ENCODE measurements around the gene LPA. TPM values are rescaled to one million over a fixed set of nuclear protein-coding genes. Genes with fewer than 3 reads are reported as not detected.

The LPA gene
- total and polyA plus RNA-seq, 2 of the 13 experiments (the other 11 are each of a cell fraction or from before 2014, with no cell fraction given) = not detected

DNA sequence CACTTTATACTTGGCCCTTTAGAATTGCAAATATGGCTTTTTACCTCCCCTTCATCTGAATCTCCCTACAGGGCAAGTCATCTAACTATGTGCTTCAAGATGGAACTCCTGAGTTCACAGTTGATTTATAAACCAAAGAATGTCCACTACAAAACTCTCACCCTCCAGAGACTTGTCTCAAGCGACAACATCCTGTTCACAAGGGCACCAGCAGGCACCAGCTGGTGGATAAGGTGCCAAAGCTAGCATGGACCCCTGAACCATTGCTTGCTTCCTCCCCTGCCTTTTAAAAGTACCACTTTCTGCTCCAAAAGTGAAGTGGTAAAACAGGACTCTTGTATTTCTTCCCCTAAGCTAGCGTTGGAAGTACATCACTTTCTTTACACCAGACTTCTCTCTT is 154.5 kb downstream of the LPA start (continued):
- TF ChIP-seq CEBPB (IDR thresholded peaks at IDR 0.05; ENCODE audit: borderline replicate concordance, low read depth, low read length) = no peak
- TF ChIP-seq, protein P1, sequence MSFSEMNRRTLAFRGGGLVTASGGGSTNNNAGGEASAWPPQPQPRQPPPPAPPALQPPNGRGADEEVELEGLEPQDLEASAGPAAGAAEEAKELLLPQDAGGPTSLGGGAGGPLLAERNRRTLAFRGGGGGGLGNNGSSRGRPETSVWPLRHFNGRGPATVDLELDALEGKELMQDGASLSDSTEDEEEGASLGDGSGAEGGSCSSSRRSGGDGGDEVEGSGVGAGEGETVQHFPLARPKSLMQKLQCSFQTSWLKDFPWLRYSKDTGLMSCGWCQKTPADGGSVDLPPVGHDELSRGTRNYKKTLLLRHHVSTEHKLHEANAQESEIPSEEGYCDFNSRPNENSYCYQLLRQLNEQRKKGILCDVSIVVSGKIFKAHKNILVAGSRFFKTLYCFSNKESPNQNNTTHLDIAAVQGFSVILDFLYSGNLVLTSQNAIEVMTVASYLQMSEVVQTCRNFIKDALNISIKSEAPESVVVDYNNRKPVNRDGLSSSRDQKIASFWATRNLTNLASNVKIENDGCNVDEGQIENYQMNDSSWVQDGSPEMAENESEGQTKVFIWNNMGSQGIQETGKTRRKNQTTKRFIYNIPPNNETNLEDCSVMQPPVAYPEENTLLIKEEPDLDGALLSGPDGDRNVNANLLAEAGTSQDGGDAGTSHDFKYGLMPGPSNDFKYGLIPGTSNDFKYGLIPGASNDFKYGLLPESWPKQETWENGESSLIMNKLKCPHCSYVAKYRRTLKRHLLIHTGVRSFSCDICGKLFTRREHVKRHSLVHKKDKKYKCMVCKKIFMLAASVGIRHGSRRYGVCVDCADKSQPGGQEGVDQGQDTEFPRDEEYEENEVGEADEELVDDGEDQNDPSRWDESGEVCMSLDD (CRISPR knock-in tag; IDR thresholded peaks at IDR 0.05; ENCODE audit: borderline replicate concordance) = no peak

DNA sequence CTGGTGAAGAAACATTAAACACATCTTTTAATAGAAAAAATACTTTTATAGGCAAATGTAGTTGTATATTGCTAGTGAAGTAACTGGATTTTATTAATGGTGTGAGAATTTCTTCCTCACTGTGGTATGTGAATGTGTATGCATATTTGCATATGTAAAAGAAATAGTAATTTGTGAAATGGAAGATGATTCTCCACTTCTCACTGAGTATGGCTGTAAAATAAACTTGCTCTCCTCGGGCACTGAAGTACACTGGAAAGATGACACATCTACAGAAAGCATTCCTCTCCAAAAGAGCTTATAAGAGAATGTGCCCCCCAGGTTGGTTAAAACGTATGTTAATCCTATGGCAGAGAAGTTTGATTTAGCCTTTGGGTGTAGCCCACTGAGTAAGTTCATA is 155.5 kb downstream of the LPA start:
- ChIA-PET POLR2A (no interaction called here), CTCF (ENCODE audit: low intra/inter-chr PET ratio, low total read pairs) (no interaction called here)
- WGBS (ENCODE audit: low lambda C conversion rate) = 54% methylated on average over 2 of the region's 2 CpGs
- no peaks in the 10 kb centered on the region for H3K9me3 ChIP-seq (ENCODE audit: low read length)
- no peaks in the 10 kb centered on the region for H3K36me3 ChIP-seq (replicated peaks in 1 of 2; ENCODE audit: control insufficient read depth in 1 of 2, insufficient read depth in 2 of 2, low read length in 2 of 2)
- DNase-seq (ENCODE audit: low spot score) (no peak), FAIRE-seq (no peak), ATAC-seq (no peak)
- H4K20me1 ChIP-seq (ENCODE audit: insufficient read depth, low read length) = no peaks in the 10 kb centered on the region
- in situ Hi-C loops (cut with HindIII; ENCODE audit: extremely low pct_ligation_motif_present, low pct_unique_long_range_greater_than_20kb) = loop anchor here (25.0 kb wide), 1 partner anchor 154 kb away; the partner anchor contains the start of gene LPA
- no peak for TF ChIP-seq SNAPC2 (CRISPR knock-in tag; IDR thresholded peaks at IDR 0.05)
- TF ChIP-seq ZNF781 (CRISPR knock-in tag; IDR thresholded peaks at IDR 0.05; ENCODE audit: borderline replicate concordance, not compliant biosample characterization) = no peak
- no peak for TF ChIP-seq ARID2 (CRISPR knock-in tag; IDR thresholded peaks at IDR 0.05; ENCODE audit: borderline replicate concordance)
- TF ChIP-seq KLF16 (CRISPR knock-in tag; IDR thresholded peaks at IDR 0.05) = no peak
- TF ChIP-seq NKX3-1 (CRISPR knock-in tag; IDR thresholded peaks at IDR 0.05) = no peak
- TF ChIP-seq PHF5A (CRISPR knock-in tag; IDR thresholded peaks at IDR 0.05; ENCODE audit: low read depth, unreplicated experiment) = no peak
- TF ChIP-seq XBP1 (CRISPR knock-in tag; IDR thresholded peaks at IDR 0.05) = no peak
- no peak for TF ChIP-seq ZNF510 (CRISPR knock-in tag; IDR thresholded peaks at IDR 0.05; ENCODE audit: low read depth)
- TF ChIP-seq SSRP1 (CRISPR knock-in tag; IDR thresholded peaks at IDR 0.05) = no peak
- no peak for TF ChIP-seq PHF21A (CRISPR knock-in tag; IDR thresholded peaks at IDR 0.05)
- TF ChIP-seq ISL2 (CRISPR knock-in tag; IDR thresholded peaks at IDR 0.05) = no peak
- TF ChIP-seq KLF11 (CRISPR knock-in tag; IDR thresholded peaks at IDR 0.05) = no peak
- TF ChIP-seq ZNF724P (CRISPR knock-in tag; IDR thresholded peaks at IDR 0.05; ENCODE audit: borderline replicate concordance) = no peak
- TF ChIP-seq FOXA3 (CRISPR knock-in tag; IDR thresholded peaks at IDR 0.05) = no peak
- TF ChIP-seq ZNF777 (CRISPR knock-in tag; IDR thresholded peaks at IDR 0.05) = no peak
- TF ChIP-seq, protein P2, sequence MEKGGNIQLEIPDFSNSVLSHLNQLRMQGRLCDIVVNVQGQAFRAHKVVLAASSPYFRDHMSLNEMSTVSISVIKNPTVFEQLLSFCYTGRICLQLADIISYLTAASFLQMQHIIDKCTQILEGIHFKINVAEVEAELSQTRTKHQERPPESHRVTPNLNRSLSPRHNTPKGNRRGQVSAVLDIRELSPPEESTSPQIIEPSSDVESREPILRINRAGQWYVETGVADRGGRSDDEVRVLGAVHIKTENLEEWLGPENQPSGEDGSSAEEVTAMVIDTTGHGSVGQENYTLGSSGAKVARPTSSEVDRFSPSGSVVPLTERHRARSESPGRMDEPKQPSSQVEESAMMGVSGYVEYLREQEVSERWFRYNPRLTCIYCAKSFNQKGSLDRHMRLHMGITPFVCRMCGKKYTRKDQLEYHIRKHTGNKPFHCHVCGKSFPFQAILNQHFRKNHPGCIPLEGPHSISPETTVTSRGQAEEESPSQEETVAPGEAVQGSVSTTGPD (CRISPR knock-in tag; IDR thresholded peaks at IDR 0.05) = no peak
- no peak for TF ChIP-seq ZKSCAN8 (CRISPR knock-in tag; IDR thresholded peaks at IDR 0.05; ENCODE audit: borderline replicate concordance)
- no peak for TF ChIP-seq ZKSCAN1 (IDR thresholded peaks at IDR 0.05; ENCODE audit: low read length)
- no peak overlapping the region for H3K27ac ChIP-seq (ENCODE audit: extremely low read length, insufficient read depth, low read length)
- peaks cover 30% of the 10 kb centered on the region for H3K4me1 ChIP-seq (ENCODE audit: insufficient read depth, low read length)
- H3K27me3 ChIP-seq (ENCODE audit: control insufficient read depth in 1 of 2, insufficient read depth in 2 of 2, low read length in 2 of 2) = no peaks in the 10 kb centered on the region
- no TSS peak for BruUV-seq (replicated peaks)
- H3K4me2 ChIP-seq (ENCODE audit: low read depth, low read length) = no peak overlapping the region
- intact Hi-C loops (cut with micrococcal nuclease; ENCODE audit: unreplicated experiment) = no loop called here
- H2AFZ ChIP-seq (ENCODE audit: low read length) = no peak overlapping the region
- H3K9ac ChIP-seq (ENCODE audit: insufficient read depth, low read depth, low read length) = no peak overlapping the region
- H3K4me3 ChIP-seq (replicated peaks in 1 of 3; ENCODE audit: insufficient read depth in 1 of 3, low read depth in 2 of 3, low read length in 3 of 3) = no peak overlapping the region
- no peaks in the 10 kb centered on the region for H3K79me2 ChIP-seq (ENCODE audit: insufficient read depth, low read length)
